ENCODE measurements around the gene LIMS1. TPM values are rescaled to one million over a fixed set of nuclear protein-coding genes. Genes with fewer than 3 reads are reported as not detected.
"Not testable (repeated sequence)": the region's sequence is repeated elsewhere in the genome, so short reads cannot be mapped to it uniquely, and the experiment has no call there.

LIMS1 gene
- total RNA-seq, 2 donors from 2014 or later, result 35.6 to 86.5 TPM

GRCh38 chr2:108676522-108676921, 142.3 kb downstream of the LIMS1 start:
- not testable (repeated sequence) for H3K9me3 Mint-ChIP-seq; ATAC-seq; H3K27ac Mint-ChIP-seq; DNase-seq (ENCODE audit: low spot score in 2 of 2); H3K36me3 Mint-ChIP-seq

- H3K36me3 Mint-ChIP-seq, result not testable (repeated sequence)
These were observed 143.0 kb downstream of the LIMS1 start for GRCh38 chr2:108677239-108677744.

GRCh38 chr2:108678198-108678651, 144.0 kb downstream of the LIMS1 start:
- DNase-seq (ENCODE audit: low spot score in 2 of 2); H3K36me3 Mint-ChIP-seq; ATAC-seq; H3K9me3 Mint-ChIP-seq: not testable (repeated sequence)
- peak overlapping the region in 1 of 2 donors; percentile 29 for H3K27ac Mint-ChIP-seq

More at GRCh38 chr2:108677239-108677744, 143.0 kb downstream of the LIMS1 start:
- DNase-seq (ENCODE audit: low spot score in 2 of 2); H3K27ac Mint-ChIP-seq; ATAC-seq; H3K9me3 Mint-ChIP-seq: not testable (repeated sequence)

GRCh38 chr2:108680805-108681204, 146.5 kb downstream of the LIMS1 start:
- not testable (repeated sequence) for ATAC-seq; DNase-seq (ENCODE audit: low spot score in 2 of 2); H3K27ac Mint-ChIP-seq; H3K36me3 Mint-ChIP-seq; H3K9me3 Mint-ChIP-seq

GRCh38 chr2:108688818-108689756, 154.8 kb downstream of the LIMS1 start:
- ATAC-seq; DNase-seq (ENCODE audit: low spot score in 2 of 2); H3K9me3 Mint-ChIP-seq; H3K36me3 Mint-ChIP-seq: not testable (repeated sequence)
- H3K27ac Mint-ChIP-seq, result peak overlapping the region in 1 of 2 donors; percentile 47

GRCh38 chr2:108690001-108690400, 155.7 kb downstream of the LIMS1 start:
- H3K27ac Mint-ChIP-seq; H3K36me3 Mint-ChIP-seq; H3K9me3 Mint-ChIP-seq; DNase-seq (ENCODE audit: low spot score in 2 of 2): not testable (repeated sequence)
- peak; percentile 67 to 70 for ATAC-seq

- ATAC-seq (no peak), DNase-seq (ENCODE audit: low spot score in 2 of 2) (no peak)
- H3K27ac Mint-ChIP-seq, result no peak overlapping the region
- no peaks in the 10 kb centered on the region for H3K36me3 Mint-ChIP-seq
- peaks cover 0 to 4% of the 10 kb centered on the region in 2 donors for H3K9me3 Mint-ChIP-seq
These were observed 157.2 kb downstream of the LIMS1 start for GRCh38 chr2:108691447-108691846.

GRCh38 chr2:108701208-108701607, 166.9 kb downstream of the LIMS1 start:
- ATAC-seq (no peak), DNase-seq (ENCODE audit: low spot score in 2 of 2) (no peak)
- H3K36me3 Mint-ChIP-seq, result peaks cover 0 to 6% of the 10 kb centered on the region in 2 donors
- H3K27ac Mint-ChIP-seq, result no peak overlapping the region
- H3K9me3 Mint-ChIP-seq, result peaks cover 0 to 1% of the 10 kb centered on the region in 2 donors

- H3K9me3 Mint-ChIP-seq, result peaks cover 0 to 4% of the 10 kb centered on the region in 2 donors
- H3K27ac Mint-ChIP-seq, result no peak overlapping the region
- peaks cover 0 to 10% of the 10 kb centered on the region in 2 donors for H3K36me3 Mint-ChIP-seq
- ATAC-seq (no peak), DNase-seq (ENCODE audit: low spot score in 2 of 2) (no peak)
These were observed 167.5 kb downstream of the LIMS1 start for GRCh38 chr2:108701806-108702205.

- peaks cover 0 to 9% of the 10 kb centered on the region in 2 donors for H3K9me3 Mint-ChIP-seq
- ATAC-seq (peak in 1 of 2 donors; percentile 9), DNase-seq (ENCODE audit: low spot score in 2 of 2) (no peak)
- peaks cover 6 to 16% of the 10 kb centered on the region in 2 donors for H3K36me3 Mint-ChIP-seq
- H3K27ac Mint-ChIP-seq, result peak overlapping the region in 1 of 2 donors; percentile 69
These were observed 170.6 kb downstream of the LIMS1 start for GRCh38 chr2:108704871-108705270.

GRCh38 chr2:108707300-108707699, 173.0 kb downstream of the LIMS1 start:
- Mint-ChIP-seq H3K9me3 (peaks cover 0 to 9% of the 10 kb centered on the region in 2 donors), H3K36me3 (peaks cover 6 to 16% of the 10 kb centered on the region in 2 donors), H3K27ac (no peak overlapping the region)
- no peak for DNase-seq (ENCODE audit: low spot score in 2 of 2)
- ATAC-seq, result no peak

- not testable (repeated sequence) for H3K9me3 Mint-ChIP-seq
These were observed 182.7 kb downstream of the LIMS1 start for GRCh38 chr2:108716971-108717370.

GRCh38 chr2:108719149-108720044, 185.1 kb downstream of the LIMS1 start, which contains the start of gene RANBP2:
RANBP2 (plus strand) TSS chr2:108719482; CDS start chr2:108719607, 125 bp downstream.
- no peaks in the 10 kb centered on the region for H3K9me3 Mint-ChIP-seq
- peak within 1 kb of the TSS; percentile 99 for H3K27ac Mint-ChIP-seq
- ATAC-seq, result peak; percentile 99
- peaks cover 0 to 6% of the 10 kb centered on the region in 2 donors for H3K36me3 Mint-ChIP-seq
- peak; percentile 84 to 94 for DNase-seq (ENCODE audit: low spot score in 2 of 2)

More at GRCh38 chr2:108716971-108717370, 182.7 kb downstream of the LIMS1 start:
- H3K36me3 Mint-ChIP-seq; DNase-seq (ENCODE audit: low spot score in 2 of 2); ATAC-seq; H3K27ac Mint-ChIP-seq: not testable (repeated sequence)

- not testable (repeated sequence) for DNase-seq (ENCODE audit: low spot score in 2 of 2); H3K9me3 Mint-ChIP-seq; ATAC-seq; H3K36me3 Mint-ChIP-seq
- H3K27ac Mint-ChIP-seq, result peak overlapping the region; percentile 32 to 73
These were observed 191.8 kb downstream of the LIMS1 start for GRCh38 chr2:108726048-108726447.

GRCh38 chr2:108734656-108735055, 200.4 kb downstream of the LIMS1 start:
- DNase-seq (ENCODE audit: low spot score in 2 of 2); H3K9me3 Mint-ChIP-seq; H3K36me3 Mint-ChIP-seq; ATAC-seq: not testable (repeated sequence)
- peak overlapping the region; percentile 36 to 78 for H3K27ac Mint-ChIP-seq

All from activated naive CD4-positive, alpha-beta T cell treated with anti-CD3 and anti-CD28 coated beads, Interleukin-2, amount 50 U/mL, for 72 hours (primary cell).